Activated CD4-positive, alpha-beta T cell treated with anti-CD3 and anti-CD28 coated beads, Interleukin-2, amount 10 ng/mL, durations not matched to agents 7 days and 5 days (primary cell): Measurements from ENCODE around the gene ERMARD. TPM values are rescaled to one million over a fixed set of nuclear protein-coding genes. Genes with fewer than 3 reads are reported as not detected.
"Not testable (repeated sequence)": the region's sequence is repeated elsewhere in the genome, so short reads cannot be mapped to it uniquely, and the experiment has no call there.

Experiments used
- CTCF ChIA-PET: fragments of 350-600 bp; sonication (Branson Sonifier 250); formaldehyde crosslinking; loops from one replicate; lab custom pipeline; 2021; ENCODE audit warnings: antibody characterized with exemption; lab: Charles Lee
- POLR2A ChIA-PET: fragments of 350-600 bp; sonication (Branson Sonifier 250); formaldehyde crosslinking; loops from one replicate; lab custom pipeline; 2021; ENCODE audit warnings: antibody characterized with exemption; lab: Charles Lee
- DNase-seq: peaks from one replicate; pipeline ENCODE4 v3.0.0-alpha.2; 2020
- H3K27ac Mint-ChIP-seq: one replicate; pipeline ENCODE4 v1.8.0; 2021; ENCODE audit warnings: mild to moderate bottlenecking, moderate library complexity, mixed read lengths
- H3K27me3 Mint-ChIP-seq: one replicate; pipeline ENCODE4 v1.8.0; 2021; ENCODE audit warnings: mixed read lengths
- H3K36me3 Mint-ChIP-seq: one replicate; pipeline ENCODE4 v1.8.0; 2021; ENCODE audit warnings: low read depth, mixed read lengths
- H3K4me1 Mint-ChIP-seq: one replicate; pipeline ENCODE4 v1.8.0; 2021; ENCODE audit warnings: mixed read lengths
- H3K4me3 Mint-ChIP-seq: one replicate; pipeline ENCODE4 v1.8.0; 2021; ENCODE audit warnings: mild to moderate bottlenecking, moderate library complexity, mixed read lengths
- H3K9me3 Mint-ChIP-seq: one replicate; pipeline ENCODE4 v1.8.0; 2021; ENCODE audit warnings: mixed read lengths
- total RNA-seq, 2 experiments: library from RNA; stranded (reverse); gene quantifications; one replicate each; pipeline ENCODE4 v1.2.3, GENCODE V29; 2021

The ERMARD gene
- total RNA-seq, 2 experiments from 2014 or later = 28.1 to 35.6 TPM

DNA sequence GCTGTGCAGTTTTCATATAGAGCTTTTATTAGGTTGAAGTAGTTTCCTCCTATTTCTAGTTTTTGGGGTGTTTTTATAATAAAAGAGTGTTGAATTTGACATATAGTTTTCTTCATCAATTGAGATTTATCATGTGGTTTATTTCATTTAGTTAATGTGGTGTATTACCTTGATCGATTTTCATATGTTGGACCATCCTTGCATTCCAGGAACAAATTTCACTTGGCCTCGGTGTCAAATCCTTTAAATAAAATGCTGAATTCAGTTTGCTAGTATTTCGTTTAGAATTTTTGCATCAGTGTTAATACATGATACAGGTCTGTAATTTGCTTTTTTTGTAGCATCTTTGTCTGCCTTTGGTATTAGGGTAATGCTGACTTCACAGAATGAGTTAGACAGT, 6.0 kb upstream of the ERMARD start:
- peaks cover 11% of the 10 kb centered on the region for H3K27me3 Mint-ChIP-seq
- H3K27ac Mint-ChIP-seq = no peak overlapping the region
- no peak overlapping the region for H3K4me3 Mint-ChIP-seq
- H3K9me3 Mint-ChIP-seq = peaks cover 7% of the 10 kb centered on the region
- peaks cover 9% of the 10 kb centered on the region for H3K36me3 Mint-ChIP-seq
- POLR2A ChIA-PET = no interaction called here
- no peak for DNase-seq
- CTCF ChIA-PET = no interaction called here
- peaks cover 12% of the 10 kb centered on the region for H3K4me1 Mint-ChIP-seq

DNA sequence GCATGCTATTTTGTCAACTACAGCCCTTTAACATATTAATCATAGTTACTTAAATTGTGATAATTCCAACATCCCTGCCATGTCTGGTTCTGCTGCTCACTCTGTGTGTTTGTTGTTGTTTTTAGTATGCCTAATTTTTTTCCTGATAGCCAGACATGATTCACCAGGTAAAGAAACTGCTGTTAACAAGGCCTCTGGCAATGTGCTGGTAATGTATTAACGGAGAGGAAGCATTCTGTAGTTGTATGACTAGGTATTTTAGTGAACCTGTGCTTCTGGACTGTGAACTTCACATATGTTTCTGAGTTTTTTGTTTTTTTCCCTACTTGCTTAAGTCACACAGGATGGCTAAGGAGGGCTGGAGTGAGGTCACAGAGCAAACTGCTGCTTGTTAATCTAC, 4.9 kb upstream of the ERMARD start:
- H3K36me3 Mint-ChIP-seq = peaks cover 11% of the 10 kb centered on the region
- H3K4me3 Mint-ChIP-seq = no peak overlapping the region
- no peak for DNase-seq
- peaks cover 11% of the 10 kb centered on the region for H3K27me3 Mint-ChIP-seq
- H3K9me3 Mint-ChIP-seq = peaks cover 7% of the 10 kb centered on the region
- CTCF ChIA-PET = no interaction called here
- no peak overlapping the region for H3K27ac Mint-ChIP-seq
- POLR2A ChIA-PET = no interaction called here
- peaks cover 19% of the 10 kb centered on the region for H3K4me1 Mint-ChIP-seq

DNA sequence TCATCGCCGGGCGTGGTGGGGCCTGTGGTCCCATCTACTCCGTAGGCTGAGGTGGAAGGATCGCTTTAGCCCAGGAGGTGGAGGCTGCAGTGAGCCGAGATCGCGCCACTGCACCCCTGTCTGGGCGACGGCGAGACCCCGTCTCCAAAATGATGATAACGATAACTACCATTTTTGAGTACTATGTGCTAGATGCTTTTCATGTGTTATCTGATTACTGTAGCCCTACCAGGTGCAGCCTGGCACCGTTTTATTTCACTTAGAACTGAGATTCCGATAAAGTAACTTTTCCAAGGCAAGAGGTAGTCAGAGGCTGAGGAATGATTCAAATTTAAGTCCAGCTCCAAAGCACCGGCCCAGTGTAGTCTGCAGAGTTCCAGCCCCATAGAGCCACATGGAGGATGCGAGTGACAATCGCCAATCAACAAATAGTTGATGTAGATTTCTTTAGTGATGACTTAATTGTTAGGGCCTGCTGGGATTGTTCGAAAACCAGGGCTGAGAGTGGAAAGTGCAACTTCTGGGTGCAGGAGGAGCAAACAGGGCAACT, 727 bp downstream of the ERMARD start:
- ChIA-PET POLR2A (interaction anchor here (0.6 to 0.8 kb wide), 3 partner anchors 10 to 51 kb away, joined by 3 to 5 read pairs (median 4); no protein-coding TSS in a partner anchor), CTCF (interaction anchor here (0.9 to 1.1 kb wide), 3 partner anchors 38 to 59 kb away, joined by 3 read pairs; no protein-coding TSS in a partner anchor)
- Mint-ChIP-seq H3K4me3 (peak overlapping the region; percentile 98), H3K9me3 (peaks cover 2% of the 10 kb centered on the region), H3K27ac (peak overlapping the region; percentile 100), H3K36me3 (peaks cover 16% of the 10 kb centered on the region), H3K27me3 (no peaks in the 10 kb centered on the region), H3K4me1 (peaks cover 38% of the 10 kb centered on the region)
- peak; percentile 22 for DNase-seq

DNA sequence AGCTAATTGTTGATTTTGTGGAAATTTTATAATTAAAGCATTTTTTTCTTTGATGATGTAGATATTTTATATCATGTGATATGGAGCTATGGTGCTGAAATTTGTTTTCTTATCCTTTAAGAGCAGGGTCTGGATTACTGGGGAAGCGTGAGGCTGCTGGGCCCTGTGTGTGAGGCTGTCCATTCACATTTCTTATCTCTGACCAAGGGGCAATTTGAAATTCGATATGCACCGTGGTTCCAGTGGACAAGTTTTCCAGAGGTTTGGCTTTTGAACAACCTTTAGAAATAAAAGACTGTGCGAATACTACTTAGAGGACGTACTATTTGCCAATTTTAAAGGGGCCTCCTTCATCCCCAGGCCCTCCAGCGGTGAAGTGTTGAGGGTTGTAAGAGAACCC, 3.7 kb downstream of the ERMARD start:
- H3K4me1 Mint-ChIP-seq = peaks cover 29% of the 10 kb centered on the region
- H3K27ac Mint-ChIP-seq = no peak overlapping the region
- ChIA-PET CTCF (interaction anchor here (0.7 to 1.6 kb wide), 4 partner anchors 16 to 799 kb away, joined by 3 to 5 read pairs (median 3); partner anchors contain the start of gene TBP), POLR2A (no interaction called here)
- no peak overlapping the region for H3K4me3 Mint-ChIP-seq
- DNase-seq = no peak
- H3K9me3 Mint-ChIP-seq = no peaks in the 10 kb centered on the region
- H3K27me3 Mint-ChIP-seq = no peaks in the 10 kb centered on the region
- peaks cover 34% of the 10 kb centered on the region for H3K36me3 Mint-ChIP-seq

DNA sequence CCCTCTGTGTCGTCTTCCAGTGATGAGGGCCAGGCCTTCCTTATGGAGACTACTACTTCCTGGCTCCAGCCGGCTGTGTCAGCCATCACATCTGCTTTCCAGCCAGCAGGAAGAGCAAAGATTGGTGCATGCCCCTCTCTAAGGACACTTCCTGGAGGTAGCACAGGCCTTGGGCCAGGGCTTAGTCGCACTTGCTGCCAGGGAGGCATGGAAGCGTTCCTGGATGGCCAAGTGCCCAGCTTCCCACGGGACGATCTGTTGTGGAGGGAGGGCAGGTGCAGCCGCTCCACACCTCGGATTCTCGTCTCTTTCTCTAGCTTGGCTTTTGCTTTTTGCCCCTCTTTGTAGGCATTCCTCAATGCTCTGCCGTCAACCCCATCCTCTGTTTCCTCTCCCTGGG, 11.9 kb downstream of the ERMARD start:
- H3K9me3 Mint-ChIP-seq = no peaks in the 10 kb centered on the region
- no peaks in the 10 kb centered on the region for H3K4me1 Mint-ChIP-seq
- ChIA-PET POLR2A (no interaction called here), CTCF (interaction anchor here (0.7 kb wide), 1 partner anchor 582 kb away, joined by 5 read pairs; no protein-coding TSS in a partner anchor)
- H3K36me3 Mint-ChIP-seq = peaks cover 56% of the 10 kb centered on the region
- no peak overlapping the region for H3K27ac Mint-ChIP-seq
- H3K4me3 Mint-ChIP-seq = no peak overlapping the region
- no peaks in the 10 kb centered on the region for H3K27me3 Mint-ChIP-seq
- DNase-seq = no peak

DNA sequence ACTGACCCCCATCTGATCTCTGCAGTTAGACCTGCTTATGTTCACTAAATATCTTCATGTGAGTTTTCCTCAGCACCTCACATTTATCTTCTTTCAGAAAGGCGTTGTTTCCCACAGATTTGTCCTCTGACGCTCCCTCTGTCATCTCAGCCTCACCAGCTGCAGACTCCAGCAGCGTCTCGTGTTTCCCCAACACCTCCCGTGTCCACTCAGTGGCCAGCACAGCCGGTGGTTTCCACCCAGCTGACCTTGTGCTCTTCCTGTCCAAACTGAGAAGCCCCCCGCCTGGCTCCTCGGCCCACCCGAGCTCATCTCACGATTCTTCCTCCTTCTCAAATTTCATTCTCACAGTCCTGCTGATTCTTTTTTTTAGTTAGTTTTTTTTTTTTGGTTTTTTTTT, 12.5 kb downstream of the ERMARD start:
- Mint-ChIP-seq H3K4me1 (no peaks in the 10 kb centered on the region), H3K4me3 (no peak overlapping the region), H3K9me3 (no peaks in the 10 kb centered on the region), H3K27ac (no peak overlapping the region), H3K27me3 (no peaks in the 10 kb centered on the region), H3K36me3 (peaks cover 51% of the 10 kb centered on the region)
- POLR2A ChIA-PET = interaction anchor here (0.6 kb wide), 1 partner anchor 27 kb away, joined by 3 read pairs; no protein-coding TSS in a partner anchor
- CTCF ChIA-PET = interaction anchor here (0.7 kb wide), 2 partner anchors 39 to 582 kb away, joined by 4 to 5 read pairs; no protein-coding TSS in a partner anchor
- no peak for DNase-seq

DNA sequence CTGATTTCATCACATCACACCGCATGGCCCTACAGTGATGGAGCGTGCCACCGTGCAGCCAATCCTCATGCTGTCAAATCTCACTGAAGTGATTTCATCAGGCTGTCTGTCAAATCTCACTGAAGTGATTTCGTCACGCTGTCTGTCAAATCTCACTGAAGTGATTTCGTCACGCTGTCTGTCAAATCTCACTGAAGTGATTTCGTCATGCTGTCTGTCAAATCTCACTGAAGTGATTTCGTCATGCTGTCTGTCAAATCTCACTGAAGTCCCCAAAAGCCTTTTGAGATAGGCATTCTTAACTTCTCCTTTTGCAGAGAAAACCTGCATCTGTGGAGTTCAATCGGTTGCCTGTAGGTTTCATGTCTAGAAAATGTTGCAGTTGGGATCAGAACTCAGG, 14.4 kb downstream of the ERMARD start:
- POLR2A ChIA-PET = interaction anchor here (0.7 kb wide), 1 partner anchor 14 kb away, joined by 3 read pairs; the partner anchor contains the start of genes DYNLT2 and ERMARD
- H3K27ac Mint-ChIP-seq, H3K9me3 Mint-ChIP-seq, H3K27me3 Mint-ChIP-seq, H3K4me1 Mint-ChIP-seq, H3K4me3 Mint-ChIP-seq, CTCF ChIA-PET, DNase-seq: not testable (repeated sequence)
- peaks cover 41% of the 10 kb centered on the region for H3K36me3 Mint-ChIP-seq

DNA sequence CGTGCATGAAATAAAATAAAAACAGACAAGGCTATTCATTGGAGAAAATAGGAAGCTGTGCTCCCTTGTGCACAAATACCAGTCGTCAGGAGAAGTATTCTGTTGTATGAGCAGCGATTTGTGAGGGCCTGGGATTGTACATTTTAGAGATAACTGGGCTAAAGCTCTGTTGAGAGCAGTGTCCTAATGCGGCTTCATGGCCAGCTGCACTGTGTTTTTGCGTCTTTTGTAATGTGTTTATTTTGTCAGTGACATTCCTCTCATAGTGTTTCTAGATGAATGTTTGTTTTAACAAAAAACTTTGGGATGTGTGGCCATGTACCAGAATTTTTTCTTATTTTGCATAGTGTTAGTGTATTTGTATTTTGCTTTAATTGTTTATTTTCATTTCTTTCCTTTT, 14.8 kb downstream of the ERMARD start:
- POLR2A ChIA-PET = interaction anchor here (0.7 kb wide), 1 partner anchor 15 kb away, joined by 3 read pairs; the partner anchor contains the start of genes DYNLT2 and ERMARD
- Mint-ChIP-seq H3K4me3 (no peak overlapping the region), H3K9me3 (no peaks in the 10 kb centered on the region), H3K27me3 (no peaks in the 10 kb centered on the region), H3K4me1 (no peaks in the 10 kb centered on the region), H3K36me3 (peaks cover 41% of the 10 kb centered on the region), H3K27ac (no peak overlapping the region)
- DNase-seq = no peak
- CTCF ChIA-PET = no interaction called here

DNA sequence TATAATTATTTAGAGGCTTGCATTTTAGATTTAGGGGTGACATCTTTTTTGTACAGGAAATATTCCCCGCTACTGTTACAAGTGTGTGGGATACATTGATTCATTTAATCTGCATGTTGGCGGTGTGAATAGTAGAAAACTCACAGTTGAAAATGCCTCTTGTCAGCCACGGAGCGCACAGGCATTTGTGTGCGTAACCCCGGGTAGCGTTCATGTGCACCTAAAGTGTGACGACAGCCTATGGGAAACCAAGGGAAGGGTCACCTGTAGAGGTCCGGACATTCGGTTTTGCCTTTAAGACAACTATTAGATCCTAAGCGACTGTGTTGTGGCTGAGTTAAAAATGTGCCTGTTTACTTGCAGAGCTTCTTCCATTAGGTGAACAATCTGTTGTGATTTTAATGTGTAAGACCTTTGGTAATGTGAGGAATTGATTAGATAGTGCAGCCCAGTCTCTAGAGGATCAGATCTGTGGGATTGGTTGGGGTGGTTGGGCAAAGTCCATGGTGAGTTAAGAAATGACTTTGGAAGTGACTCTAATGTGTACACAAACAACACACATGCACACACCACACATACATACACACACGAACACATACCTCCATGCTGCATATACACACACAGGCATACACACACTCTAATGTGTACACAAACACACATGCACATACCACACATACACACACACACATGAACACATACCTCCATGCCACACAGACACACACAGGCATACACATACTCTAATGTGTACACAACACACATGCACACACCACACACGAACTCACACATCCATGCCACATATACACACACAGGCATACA, 15.7 kb downstream of the ERMARD start:
- no peak overlapping the region for H3K27ac Mint-ChIP-seq
- H3K36me3 Mint-ChIP-seq = peaks cover 39% of the 10 kb centered on the region
- H3K4me3 Mint-ChIP-seq = no peak overlapping the region
- no peaks in the 10 kb centered on the region for H3K4me1 Mint-ChIP-seq
- ChIA-PET CTCF (no interaction called here), POLR2A (no interaction called here)
- no peaks in the 10 kb centered on the region for H3K27me3 Mint-ChIP-seq
- H3K9me3 Mint-ChIP-seq = no peaks in the 10 kb centered on the region
- DNase-seq = no peak

DNA sequence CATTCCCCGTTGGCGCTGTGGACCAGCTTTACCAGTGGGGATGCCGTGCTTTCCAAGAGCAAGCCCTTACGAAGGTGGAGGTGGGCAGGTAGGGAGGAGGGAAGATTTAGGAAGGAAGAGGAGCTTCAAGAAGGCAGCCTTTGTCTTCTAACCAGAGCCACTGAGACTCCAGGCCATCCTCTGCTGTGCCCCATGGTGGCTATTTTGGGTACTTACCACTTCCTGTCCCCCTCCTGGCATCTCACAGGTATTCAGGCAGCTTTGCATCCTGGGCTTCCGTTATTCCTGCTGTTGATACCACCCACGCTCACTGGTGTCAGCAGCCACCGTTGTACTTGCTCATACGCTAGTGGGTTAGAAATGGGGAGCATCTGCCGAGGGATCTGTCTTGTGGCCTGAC, 22.9 kb downstream of the ERMARD start:
- CTCF ChIA-PET = interaction anchor here (0.6 to 2.0 kb wide), 5 partner anchors 13 to 756 kb away, joined by 3 to 6 read pairs (median 4); no protein-coding TSS in a partner anchor
- Mint-ChIP-seq H3K36me3 (peaks cover 26% of the 10 kb centered on the region), H3K4me3 (no peak overlapping the region), H3K27ac (no peak overlapping the region), H3K4me1 (peaks cover 2% of the 10 kb centered on the region), H3K27me3 (no peaks in the 10 kb centered on the region), H3K9me3 (no peaks in the 10 kb centered on the region)
- POLR2A ChIA-PET = no interaction called here
- DNase-seq = no peak

DNA sequence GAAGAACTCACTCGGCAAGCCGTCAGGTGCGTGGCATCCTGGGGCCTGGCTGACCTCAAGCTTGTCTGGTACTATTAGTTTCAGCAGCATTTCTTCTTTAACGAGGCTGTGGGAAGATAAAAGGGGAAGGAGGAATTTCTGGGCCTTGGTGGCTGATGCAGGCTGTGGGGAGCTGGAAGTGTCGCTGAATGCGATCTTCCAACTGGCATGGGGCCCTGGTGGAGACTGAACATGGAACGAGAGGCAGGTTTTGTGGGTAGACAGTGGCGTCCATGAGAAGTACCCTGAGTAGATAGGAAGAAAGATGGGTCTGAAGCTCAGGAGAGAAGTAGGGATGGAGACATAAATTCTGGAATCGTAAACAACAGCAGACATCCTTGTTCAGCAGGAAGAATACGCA, 23.9 kb downstream of the ERMARD start:
- Mint-ChIP-seq H3K4me3 (no peak overlapping the region), H3K27me3 (no peaks in the 10 kb centered on the region), H3K36me3 (peaks cover 27% of the 10 kb centered on the region), H3K27ac (peak overlapping the region; percentile 1), H3K4me1 (peaks cover 2% of the 10 kb centered on the region), H3K9me3 (no peaks in the 10 kb centered on the region)
- ChIA-PET POLR2A (no interaction called here), CTCF (interaction anchor here (1.5 kb wide), 1 partner anchor 14 kb away, joined by 4 read pairs; no protein-coding TSS in a partner anchor)
- no peak for DNase-seq

DNA sequence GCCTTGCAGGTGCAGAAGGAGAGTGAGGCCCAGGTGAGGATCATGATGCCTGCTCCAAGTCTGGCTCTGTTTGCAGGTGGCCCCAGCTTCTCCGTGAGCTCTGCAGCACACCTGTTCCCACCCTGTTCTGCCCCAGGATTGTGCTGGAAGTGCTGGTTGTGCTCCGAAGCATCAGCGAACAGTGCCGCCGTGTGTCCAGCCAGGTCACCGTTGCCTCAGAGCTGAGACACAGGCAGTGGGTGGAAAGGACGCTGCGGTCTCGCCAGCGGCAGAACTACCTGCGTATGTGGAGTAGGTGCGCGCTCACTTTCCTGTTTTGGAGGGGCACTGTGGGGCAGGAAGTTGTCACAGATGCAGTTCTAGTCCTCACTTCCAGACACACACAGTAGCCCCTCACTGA, 25.0 kb downstream of the ERMARD start:
- Mint-ChIP-seq H3K4me3 (no peak overlapping the region), H3K4me1 (peaks cover 2% of the 10 kb centered on the region), H3K27ac (no peak overlapping the region), H3K9me3 (no peaks in the 10 kb centered on the region), H3K27me3 (no peaks in the 10 kb centered on the region), H3K36me3 (peaks cover 31% of the 10 kb centered on the region)
- no peak for DNase-seq
- CTCF ChIA-PET = interaction anchor here (1.3 kb wide), 1 partner anchor 14 kb away, joined by 4 read pairs; no protein-coding TSS in a partner anchor
- POLR2A ChIA-PET = no interaction called here

DNA sequence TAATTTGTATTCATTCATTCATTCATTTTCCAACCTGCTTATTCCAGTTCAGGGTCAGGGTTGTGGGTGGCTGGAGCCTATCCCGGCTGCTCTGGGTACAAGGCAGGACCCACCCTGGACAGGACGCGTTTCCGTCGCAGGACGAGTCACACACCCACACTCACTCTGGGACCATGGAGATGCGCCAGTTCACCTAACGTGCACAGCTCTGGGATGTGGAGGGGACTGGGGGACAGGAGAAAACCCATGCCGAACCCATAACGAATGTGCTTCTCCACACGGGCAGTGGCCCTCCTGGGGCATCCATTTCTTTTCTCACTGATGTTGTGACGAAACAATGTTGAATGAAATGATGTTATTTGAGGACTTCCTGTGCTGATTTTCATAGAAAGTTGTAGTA, 26.5 kb downstream of the ERMARD start:
- H3K4me1 Mint-ChIP-seq = peaks cover 2% of the 10 kb centered on the region
- CTCF ChIA-PET = no interaction called here
- H3K27me3 Mint-ChIP-seq = no peaks in the 10 kb centered on the region
- no peaks in the 10 kb centered on the region for H3K9me3 Mint-ChIP-seq
- H3K4me3 Mint-ChIP-seq = no peak overlapping the region
- POLR2A ChIA-PET = no interaction called here
- DNase-seq = no peak
- H3K36me3 Mint-ChIP-seq = peaks cover 31% of the 10 kb centered on the region
- no peak overlapping the region for H3K27ac Mint-ChIP-seq
